Measurements from ENCODE around the gene YTHDC1. TPM values are rescaled to one million over a fixed set of nuclear protein-coding genes. Genes with fewer than 3 reads are reported as not detected.

The YTHDC1 gene
- total and polyA plus RNA-seq, 2 of the 13 experiments (the other 11 are each of a cell fraction or from before 2014, with no cell fraction given): 37.3 to 56.8 TPM

DNA sequence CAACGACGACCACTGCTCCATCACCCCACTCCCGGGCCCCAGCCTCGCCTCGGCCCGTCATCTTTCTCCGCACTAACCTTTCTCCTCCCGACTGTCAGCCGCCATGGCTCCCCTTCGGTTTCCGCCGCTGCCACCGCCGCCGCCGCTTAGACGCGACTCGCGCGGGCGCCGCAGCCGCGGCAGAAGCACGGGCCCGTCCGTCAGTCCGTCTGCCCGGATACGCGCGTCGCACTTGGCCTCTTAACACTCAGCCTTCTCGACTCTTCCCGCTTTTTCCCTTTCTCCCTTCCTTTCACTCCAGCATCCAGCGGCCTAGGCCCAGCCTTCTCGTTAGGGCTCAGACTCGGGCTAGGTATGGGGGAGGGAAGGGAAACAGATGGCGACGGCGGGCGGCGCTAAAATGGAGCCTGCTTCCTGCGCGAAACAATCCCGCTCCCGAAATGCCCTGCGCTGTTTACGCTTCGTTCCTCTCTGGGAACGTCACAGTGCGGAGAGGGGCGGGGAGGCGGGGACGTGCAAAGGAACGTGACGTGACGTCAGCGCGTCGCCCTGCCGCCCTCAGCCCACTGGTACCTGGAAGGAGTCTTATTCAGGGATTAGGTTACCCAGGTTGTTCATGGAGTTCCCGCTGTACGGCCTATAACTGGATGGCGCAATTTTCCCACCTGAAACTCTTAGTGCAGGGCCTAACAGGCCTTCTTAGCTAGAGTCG lies at the start of gene YTHDC1 (continued):
- TF ChIP-seq, protein P1, sequence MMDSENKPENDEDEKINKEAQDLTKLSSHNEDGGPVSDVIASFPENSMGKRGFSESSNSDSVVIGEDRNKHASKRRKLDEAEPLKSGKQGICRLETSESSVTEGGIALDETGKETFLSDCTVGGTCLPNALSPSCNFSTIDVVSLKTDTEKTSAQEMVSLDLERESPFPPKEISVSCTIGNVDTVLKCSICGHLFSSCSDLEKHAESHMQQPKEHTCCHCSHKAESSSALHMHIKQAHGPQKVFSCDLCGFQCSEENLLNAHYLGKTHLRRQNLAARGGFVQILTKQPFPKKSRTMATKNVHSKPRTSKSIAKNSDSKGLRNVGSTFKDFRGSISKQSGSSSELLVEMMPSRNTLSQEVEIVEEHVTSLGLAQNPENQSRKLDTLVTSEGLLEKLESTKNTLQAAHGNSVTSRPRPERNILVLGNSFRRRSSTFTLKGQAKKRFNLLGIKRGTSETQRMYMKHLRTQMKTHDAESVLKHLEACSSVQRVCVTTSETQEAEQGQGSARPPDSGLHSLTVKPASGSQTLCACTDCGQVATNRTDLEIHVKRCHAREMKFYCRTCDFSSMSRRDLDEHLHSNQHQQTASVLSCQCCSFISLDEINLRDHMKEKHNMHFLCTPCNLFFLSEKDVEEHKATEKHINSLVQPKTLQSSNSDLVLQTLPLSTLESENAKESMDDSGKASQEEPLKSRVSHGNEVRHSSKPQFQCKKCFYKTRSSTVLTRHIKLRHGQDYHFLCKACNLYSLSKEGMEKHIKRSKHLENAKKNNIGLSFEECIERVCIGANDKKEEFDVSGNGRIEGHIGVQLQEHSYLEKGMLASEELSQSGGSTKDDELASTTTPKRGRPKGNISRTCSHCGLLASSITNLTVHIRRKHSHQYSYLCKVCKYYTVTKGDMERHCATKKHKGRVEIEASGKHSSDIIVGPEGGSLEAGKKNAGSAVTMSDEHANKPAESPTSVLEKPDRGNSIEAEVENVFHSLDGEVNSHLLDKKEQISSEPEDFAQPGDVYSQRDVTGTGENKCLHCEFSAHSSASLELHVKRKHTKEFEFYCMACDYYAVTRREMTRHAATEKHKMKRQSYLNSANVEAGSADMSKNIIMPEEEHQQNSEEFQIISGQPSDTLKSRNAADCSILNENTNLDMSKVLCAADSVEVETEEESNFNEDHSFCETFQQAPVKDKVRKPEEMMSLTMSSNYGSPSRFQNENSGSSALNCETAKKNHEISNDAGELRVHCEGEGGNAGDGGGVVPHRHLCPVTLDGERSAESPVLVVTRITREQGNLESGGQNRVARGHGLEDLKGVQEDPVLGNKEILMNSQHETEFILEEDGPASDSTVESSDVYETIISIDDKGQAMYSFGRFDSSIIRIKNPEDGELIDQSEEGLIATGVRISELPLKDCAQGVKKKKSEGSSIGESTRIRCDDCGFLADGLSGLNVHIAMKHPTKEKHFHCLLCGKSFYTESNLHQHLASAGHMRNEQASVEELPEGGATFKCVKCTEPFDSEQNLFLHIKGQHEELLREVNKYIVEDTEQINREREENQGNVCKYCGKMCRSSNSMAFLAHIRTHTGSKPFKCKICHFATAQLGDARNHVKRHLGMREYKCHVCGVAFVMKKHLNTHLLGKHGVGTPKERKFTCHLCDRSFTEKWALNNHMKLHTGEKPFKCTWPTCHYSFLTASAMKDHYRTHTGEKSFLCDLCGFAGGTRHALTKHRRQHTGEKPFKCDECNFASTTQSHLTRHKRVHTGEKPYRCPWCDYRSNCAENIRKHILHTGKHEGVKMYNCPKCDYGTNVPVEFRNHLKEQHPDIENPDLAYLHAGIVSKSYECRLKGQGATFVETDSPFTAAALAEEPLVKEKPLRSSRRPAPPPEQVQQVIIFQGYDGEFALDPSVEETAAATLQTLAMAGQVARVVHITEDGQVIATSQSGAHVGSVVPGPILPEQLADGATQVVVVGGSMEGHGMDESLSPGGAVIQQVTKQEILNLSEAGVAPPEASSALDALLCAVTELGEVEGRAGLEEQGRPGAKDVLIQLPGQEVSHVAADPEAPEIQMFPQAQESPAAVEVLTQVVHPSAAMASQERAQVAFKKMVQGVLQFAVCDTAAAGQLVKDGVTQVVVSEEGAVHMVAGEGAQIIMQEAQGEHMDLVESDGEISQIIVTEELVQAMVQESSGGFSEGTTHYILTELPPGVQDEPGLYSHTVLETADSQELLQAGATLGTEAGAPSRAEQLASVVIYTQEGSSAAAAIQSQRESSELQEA (CRISPR knock-in tag; IDR thresholded peaks at IDR 0.05; ENCODE audit: not compliant biosample characterization): peak; percentile 47
- TF ChIP-seq RELA (CRISPR knock-in tag; IDR thresholded peaks at IDR 0.05): no peak
- TF ChIP-seq ZNF138 (CRISPR knock-in tag; IDR thresholded peaks at IDR 0.05; ENCODE audit: low read depth): no peak
- 0 out of 2 replicates have a peak, but pooled peaks have one; percentile 57 for TF ChIP-seq HOXA5 (CRISPR knock-in tag; IDR thresholded peaks at IDR 0.05)
- no peak for TF ChIP-seq ZFP36 (IDR thresholded peaks at IDR 0.05; ENCODE audit: borderline replicate concordance, low read depth, low read length, partially characterized antibody)
- TF ChIP-seq RBFOX2 (IDR thresholded peaks at IDR 0.05; ENCODE audit: low read depth, low read length): peak; percentile 92
- TF ChIP-seq ZFAT (CRISPR knock-in tag; conservative IDR thresholded peaks at IDR 0.05): no peak
- TF ChIP-seq NCOA5 (CRISPR knock-in tag; IDR thresholded peaks at IDR 0.05): no peak
- peak; percentile 79; the same call in 1 of the 2 replicates for TF ChIP-seq ZNF510 (CRISPR knock-in tag; IDR thresholded peaks at IDR 0.05; ENCODE audit: low read depth)
- no peak for TF ChIP-seq SRSF4 (IDR thresholded peaks at IDR 0.05; ENCODE audit: low read depth, low read length, poor library complexity, severe bottlenecking)
- TF ChIP-seq HMGA1 (CRISPR knock-in tag; conservative IDR thresholded peaks at IDR 0.05): no peak
- TF ChIP-seq ZNF619 (CRISPR knock-in tag; IDR thresholded peaks at IDR 0.05): no peak
- TF ChIP-seq PHF8 (CRISPR knock-in tag; IDR thresholded peaks at IDR 0.05): peak; percentile 100
- TF ChIP-seq MTA1 (CRISPR knock-in tag; IDR thresholded peaks at IDR 0.05; ENCODE audit: borderline replicate concordance): peak; percentile 80; the same call in 1 of the 2 replicates
